HuH-7.5 (cell line): ENCODE results near the gene ATAD1.
"Not testable (repeated sequence)": the region's sequence is repeated elsewhere in the genome, so short reads cannot be mapped to it uniquely, and the experiment has no call there.

ENCODE experiments used
- DNase-seq: peaks from one replicate; pipeline ENCODE4 v3.0.0; 2011; ENCODE audit warnings: low spot score

ATAD1 gene

GRCh38 chr10:87846023-87846422 lies 28.0 kb upstream of the ATAD1 start:
- DNase-seq, result no peak

DNA sequence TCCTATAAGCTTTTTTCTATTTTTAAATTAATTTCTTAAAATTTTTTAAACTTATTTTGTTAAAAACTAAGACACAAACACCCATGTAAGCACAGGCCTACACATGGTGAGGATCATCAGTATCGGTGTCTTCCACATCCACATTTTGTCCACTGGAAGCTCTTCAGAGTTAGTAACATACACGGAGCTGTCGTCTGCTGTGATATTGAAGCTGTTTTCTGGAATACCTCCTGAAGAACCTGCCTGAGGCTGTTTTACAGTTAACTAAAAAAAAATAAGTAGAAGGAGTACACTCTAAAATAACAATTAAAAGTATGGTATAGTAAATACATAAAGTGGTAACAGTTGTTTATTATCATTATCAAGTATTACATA lies 27.6 kb upstream of the ATAD1 start:
- DNase-seq, result no peak

- DNase-seq, result no peak
These were observed 27.0 kb upstream of the ATAD1 start for GRCh38 chr10:87844837-87845623.

GRCh38 chr10:87843714-87844113 lies 25.7 kb upstream of the ATAD1 start:
- DNase-seq, result no peak

DNA sequence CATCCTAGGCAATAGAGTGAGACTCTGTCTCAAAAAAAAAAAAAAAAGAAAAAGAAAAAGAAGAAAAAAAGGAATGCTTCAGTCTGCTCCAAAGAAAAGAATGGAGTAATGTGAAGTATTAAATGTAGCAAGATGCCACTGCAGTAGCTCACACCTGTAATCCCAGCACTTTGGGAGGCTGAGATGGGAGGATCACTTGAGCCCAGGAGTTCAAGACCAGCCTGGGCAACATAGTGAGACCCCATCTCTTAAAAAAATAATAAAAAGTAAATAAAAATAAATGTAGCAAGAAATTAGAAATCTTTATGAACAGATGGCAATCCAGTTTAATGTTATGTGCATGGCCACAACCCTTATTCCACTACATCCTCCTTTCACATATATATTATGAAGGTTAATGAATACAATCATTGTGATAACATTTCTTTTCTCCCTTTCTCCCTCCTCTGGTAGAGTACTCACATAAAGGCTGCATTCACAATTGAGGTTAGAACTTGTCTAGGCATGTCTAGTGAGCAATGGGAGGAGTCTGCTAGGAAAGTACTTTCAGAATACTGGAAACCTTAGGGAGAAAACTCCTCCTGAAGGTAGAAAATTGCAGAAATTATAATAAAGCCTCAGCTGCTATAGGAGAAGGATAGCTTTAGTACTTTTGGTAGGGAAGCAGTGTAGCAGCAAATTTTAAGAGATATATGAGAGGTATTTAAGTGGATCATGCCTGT lies 24.9 kb upstream of the ATAD1 start:
- DNase-seq, result no peak

DNA sequence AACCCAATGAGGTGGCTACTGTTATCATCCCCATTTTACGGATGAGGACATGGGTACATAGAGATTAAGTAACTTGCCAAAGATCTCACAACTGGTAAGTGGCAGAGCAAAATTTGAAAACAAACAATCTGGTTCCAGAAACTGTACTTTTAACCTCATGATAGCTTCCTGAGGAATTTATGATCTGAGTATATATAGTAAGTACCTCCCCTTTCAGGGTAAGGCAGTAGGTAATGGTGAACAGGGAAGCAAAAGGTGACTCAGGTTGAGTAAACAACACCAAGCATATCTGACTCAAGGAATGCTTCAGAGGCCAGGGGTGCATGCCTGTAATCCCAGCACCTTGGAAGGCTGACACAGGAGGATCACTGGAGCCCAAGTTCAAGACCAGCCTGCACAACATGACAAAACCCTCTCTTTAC lies 24.2 kb upstream of the ATAD1 start:
- DNase-seq, result no peak

- DNase-seq, result no peak
These were observed 23.2 kb upstream of the ATAD1 start for GRCh38 chr10:87841186-87841585.

DNA sequence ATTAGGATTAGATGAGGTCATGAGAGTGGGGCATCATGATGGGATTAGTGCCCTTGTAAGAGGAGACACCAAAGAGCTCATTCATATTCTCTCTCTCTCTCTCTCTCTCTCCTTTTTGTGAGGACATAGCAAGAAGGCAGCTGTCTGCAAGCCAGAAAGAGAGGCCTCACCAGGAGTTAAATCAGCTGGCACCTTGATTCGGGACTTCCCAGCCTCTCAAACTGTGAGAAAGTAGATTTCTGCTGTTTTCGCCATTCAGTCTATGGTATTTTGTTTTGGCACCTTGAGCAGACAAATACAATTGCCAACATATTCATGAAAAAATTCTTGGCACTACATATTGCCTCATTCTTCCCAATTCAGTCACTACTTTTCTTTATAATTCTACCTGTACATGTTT lies 20.6 kb upstream of the ATAD1 start:
- DNase-seq, result no peak

GRCh38 chr10:87837445-87837844 lies 19.4 kb upstream of the ATAD1 start:
- no peak for DNase-seq

DNA sequence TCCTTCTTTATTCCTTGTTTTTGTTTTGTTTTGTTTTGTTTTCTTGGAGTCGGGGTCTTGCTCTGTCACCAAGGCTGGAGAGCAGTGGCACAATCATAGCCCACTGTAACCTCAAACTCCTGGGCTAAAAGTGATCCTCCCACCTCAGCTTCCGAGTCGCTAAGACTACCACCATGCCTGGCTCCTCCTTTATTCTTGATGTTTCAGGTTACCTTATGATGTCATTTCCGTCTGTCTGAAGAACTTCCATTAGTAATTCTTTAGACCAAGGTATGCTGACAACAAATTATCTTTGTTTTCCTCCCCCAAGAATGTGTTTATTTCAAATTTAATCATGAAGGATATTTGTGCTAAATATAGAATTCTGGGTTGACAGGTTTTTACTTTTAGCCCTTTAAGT lies 18.1 kb upstream of the ATAD1 start:
- DNase-seq, result no peak

- no peak for DNase-seq
These were observed 12.1 kb upstream of the ATAD1 start for GRCh38 chr10:87829986-87830729.

- not testable (repeated sequence) for DNase-seq
These were observed 11.0 kb upstream of the ATAD1 start for GRCh38 chr10:87829051-87829450.

- DNase-seq, result no peak
These were observed 9.7 kb upstream of the ATAD1 start for GRCh38 chr10:87827681-87828080.

- DNase-seq, result no peak
These were observed 8.6 kb upstream of the ATAD1 start for GRCh38 chr10:87826653-87827052.

DNA sequence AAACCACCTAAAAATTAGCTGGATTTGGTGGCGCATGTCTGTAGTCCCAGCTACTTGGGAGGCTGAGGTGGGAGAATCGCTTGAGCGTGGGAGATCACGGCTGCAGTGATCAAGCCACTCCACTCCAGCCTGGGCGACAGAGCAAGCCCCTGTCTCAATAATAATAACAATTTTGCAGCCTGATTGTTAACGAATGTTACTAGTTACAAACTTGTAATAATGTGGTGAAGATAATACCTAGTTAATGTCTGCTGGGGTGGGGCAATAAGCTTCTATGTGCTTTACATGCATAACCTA lies 1.2 kb upstream of the ATAD1 start:
- no peak for DNase-seq

GRCh38 chr10:87818505-87819288 lies 671 bp upstream of the ATAD1 start:
- peak; percentile 13 for DNase-seq

DNA sequence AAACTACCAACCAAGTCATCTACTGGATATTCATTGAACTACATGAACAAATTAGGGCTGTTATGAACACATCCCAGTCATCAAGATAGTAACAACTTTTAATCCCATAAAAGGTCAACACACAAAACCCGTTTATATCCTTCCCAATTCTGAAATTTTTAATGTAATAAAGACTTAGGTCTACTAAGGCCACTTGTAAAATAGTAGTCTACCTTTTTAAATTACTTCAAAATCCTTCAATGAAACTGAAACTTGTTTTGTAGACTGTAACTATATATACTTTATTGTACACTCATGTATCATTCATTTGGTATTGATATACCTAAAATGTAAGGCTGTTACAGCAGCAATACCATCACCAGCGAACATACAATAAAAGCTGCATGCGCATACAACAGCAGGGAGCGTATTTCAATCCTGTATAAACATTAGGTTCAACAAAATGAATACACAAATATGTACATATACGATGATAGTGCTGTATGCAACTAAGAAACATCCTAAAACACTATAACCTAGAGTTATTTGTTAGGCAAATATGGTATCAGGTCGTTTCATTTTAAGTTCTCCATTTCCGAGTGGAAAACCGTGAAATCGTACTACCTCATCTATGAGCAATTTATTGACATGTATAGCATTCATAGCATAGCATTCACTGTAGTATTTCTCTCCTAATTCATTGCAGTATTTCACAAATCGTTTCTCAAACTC lies 973 bp downstream of the ATAD1 start:
- no peak for DNase-seq

DNA sequence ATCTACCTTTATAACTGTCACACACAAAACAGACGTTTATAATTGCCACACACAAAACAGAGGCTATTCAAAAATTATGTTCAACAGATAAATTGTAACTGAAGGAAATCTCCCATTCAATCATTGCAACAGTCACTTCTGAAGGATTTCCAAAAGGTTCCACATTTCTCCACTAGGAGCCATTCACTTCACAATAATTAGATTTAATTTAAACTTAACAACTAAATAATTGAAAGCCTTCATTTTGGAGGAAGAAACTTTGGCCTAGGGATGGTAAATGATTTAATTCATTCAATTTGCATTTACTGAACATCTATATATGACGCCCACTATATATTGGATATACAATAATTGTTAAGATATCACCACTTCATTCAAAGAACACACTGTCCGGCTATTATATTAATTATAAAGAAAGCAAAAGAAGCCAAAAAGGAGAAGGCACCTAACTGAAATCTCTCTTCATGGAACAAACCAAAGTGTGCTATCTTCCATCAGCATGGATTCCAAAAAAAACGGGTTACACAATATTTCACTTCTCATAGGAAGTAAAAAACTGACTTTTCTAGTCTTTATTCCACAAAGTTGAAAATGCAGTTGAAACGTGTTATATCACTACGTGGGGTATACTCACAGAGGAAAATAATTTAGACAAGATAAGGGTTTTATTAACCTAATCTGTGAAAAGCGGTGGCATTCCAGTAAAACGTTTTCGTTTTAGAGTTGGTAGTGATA lies 1.7 kb downstream of the ATAD1 start:
- DNase-seq, result no peak

- DNase-seq, result no peak
These were observed 13.0 kb downstream of the ATAD1 start for GRCh38 chr10:87804939-87805569.

DNA sequence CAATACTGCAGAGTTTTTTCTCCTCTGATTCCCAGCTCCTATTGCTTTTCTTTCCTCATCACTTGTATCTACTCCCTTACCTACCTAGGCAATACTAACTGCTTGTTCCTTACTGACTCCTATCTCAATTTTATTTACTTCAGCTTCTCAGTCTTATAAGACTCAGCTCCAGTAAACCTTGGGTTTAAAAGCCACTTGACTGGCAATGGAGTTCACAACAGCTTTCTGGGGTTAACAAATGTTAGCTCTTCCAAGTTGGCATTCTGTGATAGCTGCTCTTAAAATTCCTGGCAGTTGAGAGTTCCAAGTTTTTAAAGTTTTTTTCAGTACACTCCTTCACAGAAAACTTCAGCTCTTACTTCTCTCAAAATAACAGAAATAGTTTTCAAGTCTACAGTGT lies 14.2 kb downstream of the ATAD1 start:
- no peak for DNase-seq

DNA sequence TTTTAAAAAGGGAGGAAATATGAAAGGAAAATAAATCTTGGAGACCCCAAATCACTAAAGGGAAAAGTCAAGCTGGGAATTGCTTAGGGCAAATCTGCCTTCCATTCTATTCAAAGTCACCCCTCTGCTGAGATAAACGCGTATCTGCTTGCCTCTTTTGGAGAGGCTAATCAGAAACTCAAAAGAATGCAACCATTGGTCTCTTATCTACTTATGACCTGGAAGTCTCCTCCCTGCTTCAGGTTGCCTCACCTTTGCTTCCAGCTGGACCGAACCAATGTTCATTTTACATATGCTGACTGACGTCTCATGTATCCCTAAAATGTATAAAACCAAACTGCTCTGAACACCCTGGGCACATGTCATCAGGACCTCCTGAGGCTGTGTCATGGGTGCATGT lies 14.7 kb downstream of the ATAD1 start:
- DNase-seq, result no peak
